SW 1271 (cell line): Measurements from ENCODE around the gene DENND6B.

Experiments
- DNase-seq, 2 experiments: peaks; one replicate each; lab custom pipeline; 2025; lab: John Stamatoyannopoulos, UW

DENND6B gene

DNA sequence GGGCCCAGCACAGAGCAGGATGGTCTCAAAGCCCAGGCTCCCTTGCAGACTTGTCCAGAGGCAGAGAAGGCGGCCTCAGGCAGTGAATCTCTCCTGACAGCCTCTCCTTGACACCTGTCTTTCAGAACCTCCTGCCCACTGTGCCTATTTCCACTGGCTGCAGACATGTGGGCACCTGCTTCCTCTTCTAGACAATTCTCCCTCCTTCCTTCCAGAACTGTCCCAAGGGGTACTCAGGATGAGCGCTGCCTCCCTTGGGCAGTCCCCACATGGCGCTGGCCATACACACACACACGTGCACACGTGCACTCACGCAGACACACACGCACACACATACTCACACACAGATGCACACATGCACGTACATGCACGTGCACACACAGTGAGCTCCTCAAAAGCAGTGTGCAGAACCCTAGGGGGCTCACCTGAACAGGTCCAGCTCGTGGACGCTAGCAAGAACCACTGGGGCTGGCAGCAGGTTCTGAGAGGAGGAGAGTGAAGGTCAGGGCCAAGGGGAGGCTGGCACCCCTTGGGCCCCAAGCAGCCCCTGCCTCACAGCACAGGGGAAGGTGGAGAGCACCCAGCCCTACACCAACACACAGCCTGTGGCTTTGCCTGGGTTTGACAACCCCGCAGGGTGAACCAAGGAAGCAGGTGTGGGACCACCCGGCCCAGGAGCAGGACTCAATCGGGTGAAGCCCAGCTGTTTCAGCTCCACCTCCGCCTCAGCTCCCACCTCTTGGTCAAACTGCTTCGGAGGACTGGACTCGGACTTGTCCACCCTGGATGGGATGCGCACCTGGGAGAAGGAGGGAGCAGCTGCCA lies 11.3 kb downstream of the DENND6B start:
- no peak for DNase-seq

DNA sequence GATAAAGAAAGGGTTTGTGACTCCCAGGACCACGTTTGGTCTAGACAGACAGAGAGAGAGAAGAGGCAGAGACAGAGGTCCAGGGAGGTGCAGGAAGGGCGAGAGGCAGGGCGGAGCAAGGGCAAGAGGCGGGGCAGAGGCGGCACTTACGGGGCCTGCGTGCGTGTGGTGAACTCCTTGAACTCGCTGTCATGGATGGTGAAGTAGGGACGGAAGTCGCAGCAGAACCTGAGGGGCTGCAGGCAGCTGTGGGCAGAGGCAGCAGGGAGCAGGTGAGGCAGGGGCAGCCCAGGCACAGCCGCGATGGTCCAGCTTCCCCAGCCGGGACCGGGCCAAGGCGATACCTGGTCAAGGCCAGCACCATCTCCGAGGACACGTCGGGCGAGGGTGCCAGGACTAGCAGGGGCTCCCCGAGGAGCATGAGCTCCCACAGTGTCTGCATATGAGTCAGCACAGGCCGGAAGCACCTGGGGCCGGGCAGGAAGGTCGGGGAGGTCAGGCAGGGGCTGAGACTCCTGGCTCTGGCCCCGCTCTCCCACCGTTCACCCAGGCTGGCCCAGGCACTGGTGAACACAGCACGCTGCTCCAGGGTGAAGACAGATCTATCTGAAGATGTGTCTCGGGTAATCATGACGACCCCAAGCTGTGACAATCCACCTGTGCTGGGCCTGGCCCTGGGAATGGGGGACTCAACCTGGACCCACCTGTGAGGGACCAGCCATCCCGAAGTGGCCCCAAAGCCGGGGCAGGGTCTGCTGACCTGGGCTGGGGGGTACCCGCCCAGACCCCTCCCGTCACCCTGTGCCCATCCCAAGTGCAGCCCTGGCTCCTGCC lies 12.1 kb downstream of the DENND6B start:
- DNase-seq, result no peak

DNA sequence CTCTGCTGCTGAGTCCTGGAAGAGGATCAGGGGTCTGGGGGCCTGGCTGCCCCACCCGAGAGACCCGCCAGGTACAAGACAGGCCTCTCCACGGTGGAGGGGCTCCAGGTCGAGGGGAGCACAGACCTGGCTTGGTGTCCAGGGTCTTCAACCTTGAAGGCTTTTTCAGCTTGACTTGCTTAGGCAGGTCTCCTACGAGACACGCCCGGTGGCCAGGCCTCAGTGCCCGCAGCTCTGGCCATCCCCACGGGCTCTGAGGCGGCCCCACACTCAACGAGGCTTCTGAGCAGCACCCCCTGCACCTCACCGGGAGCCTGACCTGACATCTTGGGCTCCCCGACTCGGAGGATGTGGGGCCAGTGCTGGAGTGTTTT lies 12.7 kb downstream of the DENND6B start:
- DNase-seq, result no peak

DNA sequence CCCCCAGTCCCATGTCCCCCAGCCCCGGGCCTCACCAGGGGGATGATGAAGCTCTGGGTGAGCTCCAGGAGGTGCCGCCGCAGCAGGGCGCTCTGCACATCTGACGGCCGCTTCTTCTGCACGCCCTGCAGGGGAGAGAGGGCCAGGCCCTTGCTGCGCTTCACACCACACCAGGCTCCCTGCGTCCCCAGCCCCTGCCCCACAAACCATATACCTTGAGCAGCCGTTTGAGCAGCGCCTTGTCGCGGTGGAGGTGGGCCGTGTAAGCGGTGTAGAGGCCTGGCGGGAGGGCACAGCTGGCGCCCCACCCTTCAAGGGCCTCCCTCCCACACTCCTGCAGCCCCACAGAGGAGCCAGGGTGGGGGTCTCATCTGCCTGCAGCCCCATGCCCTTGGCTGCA lies 13.2 kb downstream of the DENND6B start:
- no peak for DNase-seq

DNA sequence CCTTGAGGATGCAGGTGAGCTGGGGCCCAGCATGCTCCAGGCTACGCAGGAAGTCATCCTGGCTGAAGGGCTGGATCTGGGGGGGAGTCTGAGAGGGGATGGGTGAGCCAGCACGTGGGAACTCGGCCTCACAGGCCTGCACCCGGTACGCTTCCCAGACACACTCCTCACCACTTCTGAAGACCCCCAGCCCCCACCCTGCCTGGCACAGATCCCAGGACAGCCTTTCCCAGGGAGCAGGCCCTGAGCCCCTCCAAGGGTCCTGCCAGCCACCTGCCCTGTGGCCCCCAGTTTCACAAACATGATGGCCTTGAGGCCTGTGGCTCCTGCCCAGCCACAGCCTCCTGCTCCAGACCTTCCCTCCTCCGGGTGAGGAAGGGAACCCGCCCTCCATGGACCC lies 13.8 kb downstream of the DENND6B start:
- DNase-seq, result no peak

DNA sequence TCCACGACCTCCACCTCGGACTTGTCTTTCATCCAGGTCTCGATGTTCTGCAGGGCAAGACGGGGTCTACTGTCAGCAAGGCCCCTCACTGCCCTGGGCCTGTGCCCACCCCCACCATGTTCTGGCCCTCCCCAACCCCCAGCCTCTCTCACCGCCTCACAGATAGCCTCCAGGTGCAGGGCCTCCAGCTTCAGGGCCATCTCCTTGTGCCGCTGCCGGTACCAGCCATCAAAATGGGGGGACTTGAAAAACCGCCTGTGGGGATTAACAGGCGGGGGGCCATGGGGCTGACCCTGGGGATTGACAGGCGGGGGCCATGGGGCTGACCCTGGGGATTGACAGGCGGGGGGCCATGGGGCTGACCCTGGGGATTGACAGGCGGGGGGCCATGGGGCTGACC lies 14.4 kb downstream of the DENND6B start:
- DNase-seq, result no peak

DNA sequence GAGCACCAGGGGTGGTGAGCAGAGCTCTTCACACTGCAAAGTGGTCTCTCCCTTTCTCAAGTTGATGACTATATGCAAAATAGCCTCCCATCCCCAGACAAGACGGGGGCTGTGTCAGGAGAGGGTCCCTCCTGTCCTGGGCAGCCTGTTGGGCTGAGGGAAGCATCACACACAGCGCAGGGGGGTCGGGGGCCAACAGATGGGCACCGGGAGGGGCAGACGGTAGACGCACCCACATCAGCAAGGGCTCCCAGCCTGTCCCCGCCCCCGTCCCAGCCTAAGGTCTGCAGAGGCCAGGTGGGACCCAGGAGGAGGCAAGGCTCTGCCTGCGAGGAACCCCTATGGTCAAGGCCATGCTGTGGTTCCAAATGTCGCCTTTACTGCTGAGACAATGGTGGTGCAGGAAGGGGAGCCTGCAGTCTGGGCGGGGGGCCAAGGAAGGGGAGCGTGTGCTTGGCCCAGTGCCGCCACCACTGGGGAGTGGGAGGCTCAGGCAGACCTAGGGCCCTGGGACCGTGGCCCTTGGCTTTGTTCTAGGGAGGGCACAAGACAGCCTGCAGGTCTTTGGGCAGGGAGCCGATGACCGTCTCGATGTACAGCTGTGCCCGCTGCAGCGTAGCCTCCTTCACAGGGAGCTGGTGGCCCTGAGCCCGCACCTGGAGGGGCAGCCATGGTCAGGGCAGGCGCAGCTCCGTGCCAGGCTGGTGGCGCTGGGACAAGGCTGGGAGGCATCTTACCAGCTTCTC lies 15.0 kb downstream of the DENND6B start:
- no peak for DNase-seq

DNA sequence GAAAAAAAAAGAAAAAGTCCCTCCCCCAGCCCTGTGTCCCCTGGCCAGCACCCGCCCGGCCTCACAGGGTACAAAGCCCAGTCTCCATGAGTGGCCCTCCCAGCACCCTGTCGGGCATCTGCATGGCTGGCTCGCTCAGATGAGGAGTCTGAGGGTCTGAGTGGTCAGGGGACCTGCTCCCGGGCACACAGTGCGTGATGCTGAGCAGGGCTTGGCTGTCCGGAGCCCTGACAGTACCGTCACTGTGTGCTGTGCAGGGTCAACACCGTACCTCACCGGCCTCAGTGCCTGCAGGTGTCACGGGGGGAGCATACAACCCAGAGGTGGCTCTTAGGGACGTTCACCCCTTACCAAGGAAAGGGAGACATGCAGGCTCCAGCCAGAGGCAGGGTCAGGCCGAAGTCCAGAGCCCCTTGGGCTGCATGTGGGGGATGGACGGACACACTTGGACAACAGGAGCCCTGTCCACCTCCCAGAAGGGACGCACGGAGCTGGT lies 15.8 kb downstream of the DENND6B start:
- DNase-seq, result no peak

DNA sequence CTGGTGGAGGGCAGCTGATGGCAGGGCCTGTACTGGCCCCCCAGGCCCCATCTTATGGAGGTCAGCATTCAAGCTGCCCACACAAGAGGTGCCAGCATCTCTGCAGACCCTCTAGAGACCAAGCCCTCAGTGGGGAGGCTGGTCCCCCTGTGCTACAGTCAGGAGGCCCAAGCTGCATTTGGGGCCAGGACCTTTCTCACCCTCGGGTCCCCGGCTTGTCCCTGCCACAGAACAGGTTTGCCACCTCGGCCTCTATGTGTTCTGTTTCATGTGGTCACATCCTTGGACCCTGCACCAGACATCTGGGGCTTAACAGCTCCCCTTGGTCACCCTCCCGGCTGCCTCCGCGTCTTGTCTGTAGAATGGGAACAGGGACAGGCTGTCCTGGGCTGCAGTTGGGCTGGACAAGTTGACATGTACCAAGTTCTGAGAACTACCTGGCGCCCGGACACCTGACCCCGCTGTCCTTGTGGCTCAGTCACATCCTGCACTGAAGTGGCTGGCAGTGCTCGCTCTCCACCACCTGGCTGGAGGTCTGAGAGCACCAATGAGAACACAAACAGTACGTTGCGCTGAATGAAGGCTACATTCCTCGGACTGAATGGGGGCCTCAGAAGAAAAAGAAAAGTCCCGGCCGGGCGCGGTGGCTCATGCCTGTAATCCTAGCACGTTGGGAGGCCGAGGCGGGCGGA lies 16.6 kb downstream of the DENND6B start:
- DNase-seq, result no peak

DNA sequence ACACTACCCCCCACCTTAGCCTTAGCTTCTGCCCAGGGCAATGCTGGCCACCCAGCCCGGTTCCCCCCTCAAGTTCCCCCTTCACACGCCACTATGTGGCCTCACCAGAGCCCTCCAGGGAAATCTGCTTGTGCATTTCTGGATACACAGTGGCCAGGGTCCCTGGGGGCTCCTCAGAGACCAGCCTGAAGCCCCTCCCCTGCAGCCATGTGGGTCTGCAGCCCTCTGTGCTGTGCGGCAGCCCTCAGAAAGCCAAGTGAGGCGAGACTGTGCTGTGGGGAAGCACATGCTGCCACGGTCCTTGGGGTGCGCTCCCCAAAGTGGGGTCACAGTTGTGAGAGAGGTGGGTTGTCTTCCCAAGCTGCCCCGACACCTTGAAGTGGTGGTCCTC lies 17.2 kb downstream of the DENND6B start:
- DNase-seq, result no peak

DNA sequence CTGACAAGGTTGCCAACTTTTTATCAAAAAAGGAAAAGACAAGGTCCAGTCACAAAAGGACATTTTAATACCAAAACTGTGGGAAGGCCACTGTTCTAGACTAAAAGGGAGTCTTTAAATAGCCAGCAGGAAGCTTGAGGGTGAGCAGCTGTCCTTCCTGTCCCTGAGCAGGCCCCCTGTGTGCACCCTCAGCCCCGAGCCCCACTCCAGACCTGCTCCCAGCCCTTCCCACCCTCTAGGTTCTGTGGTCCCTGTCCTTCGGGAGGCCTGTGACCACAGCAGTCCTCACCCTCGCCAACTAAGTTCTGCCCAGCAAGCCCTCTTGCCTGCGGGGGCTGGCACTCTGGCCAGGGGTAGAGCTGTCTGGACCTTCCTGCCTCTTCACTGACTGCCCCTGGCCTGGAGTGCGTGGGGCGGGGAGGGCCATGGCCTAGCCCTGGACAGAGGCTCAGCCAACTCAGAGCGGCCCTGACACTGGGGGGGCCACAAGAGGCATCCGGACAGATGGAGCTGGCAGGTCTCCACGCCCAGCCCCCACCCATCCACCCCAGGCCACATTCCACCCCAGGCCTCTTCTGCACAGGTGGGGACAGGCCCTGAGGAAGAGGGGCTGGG lies 17.7 kb downstream of the DENND6B start:
- DNase-seq, result no peak

DNA sequence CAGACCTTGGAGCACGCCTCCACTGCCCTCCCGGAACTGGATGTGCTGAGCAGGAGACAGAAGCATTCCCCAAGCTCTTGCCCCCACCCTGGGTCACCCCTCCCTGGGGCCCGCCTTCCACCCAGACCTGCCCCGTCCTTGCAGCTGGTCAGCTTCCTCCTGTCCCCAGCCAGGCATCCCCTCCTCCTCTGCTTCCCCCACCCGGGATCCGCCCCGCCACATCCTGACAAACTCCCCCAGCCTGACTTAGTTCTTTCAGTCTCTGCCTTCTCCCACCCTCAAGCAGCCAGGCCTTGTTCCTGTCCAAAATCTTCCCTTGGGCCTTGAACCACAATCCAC lies 18.2 kb downstream of the DENND6B start:
- DNase-seq, result peak in 1 of 2 experiments; percentile 28

DNA sequence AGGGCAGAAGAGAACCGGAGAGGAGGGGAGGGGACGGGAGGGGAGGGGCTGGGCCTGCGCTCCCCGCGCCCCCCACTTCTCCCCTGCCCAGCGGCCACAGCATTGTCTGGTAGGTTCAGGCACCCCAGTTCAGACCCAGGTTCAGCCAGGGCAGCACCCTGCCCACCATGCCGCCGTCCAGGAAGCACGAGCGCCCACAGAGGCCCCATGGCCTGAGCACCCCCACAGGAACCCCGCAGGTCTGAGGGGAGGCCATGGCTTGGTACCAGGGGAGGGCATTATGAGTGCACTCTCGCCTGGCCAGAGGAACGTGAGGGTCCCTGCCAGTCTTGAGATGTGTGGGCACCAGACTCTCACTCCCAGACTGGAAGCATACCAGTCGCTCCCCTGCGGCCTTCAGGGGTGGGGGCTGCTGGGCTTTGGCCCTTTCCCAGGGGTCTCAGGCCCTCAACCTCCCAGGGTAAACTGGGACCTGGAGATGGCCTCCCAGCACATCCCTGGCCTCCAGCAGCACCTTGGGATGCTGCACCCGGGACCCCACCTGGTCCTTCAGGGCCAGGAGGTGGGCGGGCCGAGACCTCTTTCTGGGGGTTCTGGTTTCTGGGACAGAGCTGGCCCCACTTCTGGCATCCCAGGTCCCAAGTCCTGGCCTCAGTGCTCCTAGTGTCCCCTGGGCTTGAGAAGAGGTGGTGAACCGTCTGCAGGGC lies 18.8 kb downstream of the DENND6B start:
- no peak for DNase-seq

DNA sequence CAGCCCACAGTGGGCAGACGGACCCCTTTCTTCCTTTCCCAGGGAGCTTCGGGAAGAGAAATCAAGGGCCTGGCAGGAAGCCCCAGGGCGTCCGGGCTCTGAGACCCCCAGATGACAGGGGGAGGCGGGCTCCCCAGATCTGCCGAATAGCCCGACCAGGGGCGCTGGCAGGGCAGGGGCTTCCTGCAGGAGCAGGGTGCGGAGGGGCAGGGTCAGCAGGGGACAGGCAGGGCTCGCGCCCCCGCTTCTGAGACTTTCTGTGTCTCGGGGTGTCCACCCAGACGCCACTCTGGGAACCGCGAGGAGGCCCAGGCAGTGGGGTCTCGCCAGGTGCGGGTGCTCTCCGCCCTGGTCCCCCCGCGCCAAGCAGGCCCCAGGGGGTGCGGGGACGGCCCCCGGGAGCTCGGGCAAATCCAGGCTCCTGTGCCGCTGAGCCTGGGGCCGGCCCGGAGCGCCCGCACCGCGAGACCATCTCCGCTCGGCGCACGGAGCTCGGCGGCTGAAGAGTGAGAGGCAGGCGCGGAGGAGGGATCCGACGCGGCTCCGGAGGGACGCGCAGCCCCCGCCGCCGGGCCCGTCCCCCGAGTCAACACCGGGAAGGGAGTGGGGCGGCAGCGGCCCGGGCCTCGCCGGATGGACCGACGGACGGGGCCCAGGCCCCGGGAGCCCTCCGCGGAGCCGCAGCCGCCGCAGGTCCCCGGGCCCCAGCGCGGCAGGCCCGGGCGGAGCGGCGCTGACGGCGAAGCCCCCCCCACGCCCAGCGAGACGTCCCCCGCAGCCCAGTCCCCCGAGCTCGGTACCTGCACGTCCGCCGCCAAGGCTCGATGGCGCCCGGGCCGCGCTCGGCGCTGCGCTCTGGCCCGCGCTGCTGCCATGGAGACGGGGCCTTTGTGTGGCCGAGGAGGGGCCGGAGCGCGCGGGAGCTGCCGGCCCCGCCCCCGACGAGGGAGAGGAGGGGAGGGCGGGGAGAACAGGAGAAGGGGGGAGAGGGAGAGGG lies 19.8 kb downstream of the DENND6B start, which contains the start of gene PLXNB2:
Gene PLXNB2 (minus strand): TSS at position 894 of the 997 bp plus-strand sequence. CDS start 17,062 bp downstream, outside the sequence.
- DNase-seq, result peak; percentile 11 to 53

DNA sequence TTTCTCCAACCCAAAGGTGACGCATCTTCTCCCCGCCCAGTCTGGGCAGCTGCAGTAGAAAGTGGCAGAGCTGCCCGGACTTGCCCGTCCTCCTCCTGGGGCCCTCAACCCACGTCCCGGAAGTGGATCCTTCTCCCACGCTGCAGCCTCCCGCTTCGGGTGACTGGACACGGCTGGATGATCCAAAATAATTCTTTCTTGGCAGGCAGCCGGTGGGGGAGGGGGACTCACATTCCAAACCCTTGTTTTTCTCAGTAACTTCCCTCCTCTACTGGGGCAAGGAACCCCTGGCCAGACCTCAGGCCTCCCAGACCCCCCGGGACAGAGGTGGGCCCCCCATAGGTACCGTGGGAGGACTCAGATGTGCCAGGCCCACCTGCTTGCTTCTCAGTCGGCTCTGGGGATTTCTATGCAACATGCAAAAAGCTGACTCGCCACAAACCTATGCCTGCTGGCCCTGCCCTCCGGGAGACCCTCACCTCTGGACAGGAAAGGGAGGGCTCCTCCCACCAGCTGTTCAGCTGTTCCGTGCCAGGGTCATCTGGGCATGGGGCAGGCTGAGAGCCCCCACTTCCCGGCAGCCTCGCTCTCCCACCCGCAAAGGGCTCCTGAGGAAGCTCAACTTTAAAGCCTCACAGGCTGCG lies 20.8 kb downstream of the DENND6B start:
- DNase-seq, result peak; percentile 27 to 72

DNA sequence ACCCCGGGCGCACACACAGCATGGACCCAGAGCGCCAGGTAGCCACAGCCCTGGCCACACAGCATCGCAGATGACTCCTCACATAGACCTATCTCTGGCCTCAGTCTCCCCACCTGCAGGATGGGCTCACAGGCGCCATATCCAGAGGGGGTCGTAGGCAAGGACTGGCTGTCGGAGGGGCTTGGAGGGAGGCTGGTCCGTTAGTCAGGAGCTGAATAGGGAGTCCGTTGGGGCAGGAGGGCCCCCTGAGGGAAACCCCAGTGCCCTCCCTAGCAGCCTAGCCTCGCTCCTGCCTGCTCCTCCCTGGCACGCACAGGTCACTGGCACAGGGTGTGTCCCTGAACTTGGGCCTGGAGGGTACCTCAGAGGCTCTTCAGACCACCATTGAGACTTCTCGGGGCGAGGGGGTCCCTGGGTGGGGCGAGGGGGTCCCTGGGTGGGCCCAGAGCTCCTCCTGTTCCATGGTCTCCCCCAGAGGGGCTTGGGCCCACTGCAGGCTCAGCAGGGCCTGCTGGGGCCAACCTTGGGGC lies 21.4 kb downstream of the DENND6B start:
- no peak for DNase-seq

DNA sequence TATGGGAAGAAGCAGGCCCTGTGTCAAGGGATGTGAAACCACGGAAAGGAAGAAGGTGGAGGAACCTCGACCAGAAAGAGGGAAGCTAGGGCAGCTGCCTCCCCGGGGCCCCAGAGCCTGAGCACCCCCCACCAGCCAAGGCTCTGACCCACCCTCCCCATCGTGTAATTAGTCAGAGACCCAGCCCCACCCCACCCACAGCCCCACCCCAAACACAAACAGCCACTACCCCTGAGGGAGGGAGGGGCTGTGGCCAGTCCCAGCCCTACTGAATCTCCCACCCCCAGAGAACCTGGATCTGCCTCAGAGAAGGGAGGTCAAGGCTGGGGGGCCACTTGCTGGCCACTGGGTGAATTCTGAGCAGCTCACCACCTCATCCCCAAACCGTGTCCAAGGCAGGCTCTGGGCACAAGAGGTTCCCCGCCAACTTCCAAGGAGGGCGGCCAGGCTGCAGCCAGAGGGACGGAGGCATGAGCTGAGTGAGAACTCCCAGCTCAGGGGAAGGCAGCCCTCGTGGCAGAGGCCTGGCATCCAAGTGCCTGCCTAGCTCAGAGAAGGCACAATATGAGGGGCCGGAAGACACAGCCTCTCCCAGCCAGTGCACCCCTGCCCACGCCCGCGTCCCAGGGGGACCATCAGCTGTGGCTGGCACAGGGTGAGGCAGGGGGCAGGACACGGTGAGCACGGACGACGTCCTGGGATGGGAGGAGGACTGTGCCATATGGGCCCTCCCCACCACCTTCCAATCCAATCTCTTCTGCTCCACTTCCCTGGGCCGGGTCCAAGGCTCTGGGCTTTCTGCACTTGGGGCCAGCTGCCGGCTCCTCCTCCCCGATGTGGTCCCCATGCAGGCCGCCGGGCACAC lies 22.1 kb downstream of the DENND6B start:
- DNase-seq, result no peak
